Upper lobe of left lung (tissue), 4 donors: ENCODE data around the gene GCNT1.

ENCODE experiments used
- EP300 ChIP-seq, 4 donors: sonication (generic); formaldehyde crosslinking; IDR thresholded peaks; one replicate each; pipeline ENCODE4 v1.5.1; 2017; ENCODE audit warnings: antibody characterized with exemption in 4 of 4, control low read depth in 2 of 4
- POLR2A ChIP-seq, 4 donors: fragments of 450-650 bp; IDR thresholded peaks; one replicate each; pipeline ENCODE4 v1.5.1; 2016 to 2017; ENCODE audit warnings: antibody characterized with exemption in 4 of 4, mild to moderate bottlenecking in 2 of 4
- TF ChIP-seq, protein P1 (sequence below), 6 experiments: fragments of 450-650 bp in 4 of 6; fragments of 200-600 bp in 2 of 6; sonication (generic) in 2 of 6; IDR thresholded peaks; one replicate each; pipeline ENCODE4 v1.5.1; 2016 to 2019; ENCODE audit warnings: antibody characterized with exemption in 6 of 6

DNA sequence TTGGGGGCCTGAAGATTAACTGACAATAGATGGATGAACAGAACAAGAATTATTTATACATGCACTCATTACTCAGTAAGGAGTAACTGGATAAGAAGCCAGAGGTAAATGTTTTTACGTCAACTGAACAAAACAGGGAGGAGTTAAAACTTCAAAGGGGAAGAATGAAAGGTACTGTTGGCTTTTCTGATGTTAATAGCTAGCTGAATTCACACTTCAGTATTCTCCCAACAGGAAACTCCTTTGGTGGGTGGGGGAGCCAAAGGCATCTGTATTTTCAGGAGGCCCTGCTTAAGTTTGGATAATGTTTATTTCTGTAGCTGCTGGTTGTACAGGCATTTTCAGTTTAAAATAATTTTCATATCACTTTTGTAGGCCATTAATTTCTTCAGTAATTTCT, 41.6 kb upstream of the GCNT1 start:
- TF ChIP-seq, protein P1, sequence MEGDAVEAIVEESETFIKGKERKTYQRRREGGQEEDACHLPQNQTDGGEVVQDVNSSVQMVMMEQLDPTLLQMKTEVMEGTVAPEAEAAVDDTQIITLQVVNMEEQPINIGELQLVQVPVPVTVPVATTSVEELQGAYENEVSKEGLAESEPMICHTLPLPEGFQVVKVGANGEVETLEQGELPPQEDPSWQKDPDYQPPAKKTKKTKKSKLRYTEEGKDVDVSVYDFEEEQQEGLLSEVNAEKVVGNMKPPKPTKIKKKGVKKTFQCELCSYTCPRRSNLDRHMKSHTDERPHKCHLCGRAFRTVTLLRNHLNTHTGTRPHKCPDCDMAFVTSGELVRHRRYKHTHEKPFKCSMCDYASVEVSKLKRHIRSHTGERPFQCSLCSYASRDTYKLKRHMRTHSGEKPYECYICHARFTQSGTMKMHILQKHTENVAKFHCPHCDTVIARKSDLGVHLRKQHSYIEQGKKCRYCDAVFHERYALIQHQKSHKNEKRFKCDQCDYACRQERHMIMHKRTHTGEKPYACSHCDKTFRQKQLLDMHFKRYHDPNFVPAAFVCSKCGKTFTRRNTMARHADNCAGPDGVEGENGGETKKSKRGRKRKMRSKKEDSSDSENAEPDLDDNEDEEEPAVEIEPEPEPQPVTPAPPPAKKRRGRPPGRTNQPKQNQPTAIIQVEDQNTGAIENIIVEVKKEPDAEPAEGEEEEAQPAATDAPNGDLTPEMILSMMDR (IDR thresholded peaks at IDR 0.05): no peak
- no peak for TF ChIP-seq POLR2A (IDR thresholded peaks at IDR 0.05)
- no peak for TF ChIP-seq EP300 (IDR thresholded peaks at IDR 0.05)
